K562 (cell line): ENCODE results near the gene IDUA. TPM values are rescaled to one million over a fixed set of nuclear protein-coding genes. Genes with fewer than 3 reads are reported as not detected.

Experiments used
- ESRRB ChIP-seq: fragments of 250-450 bp; sonication (Bioruptor Pico); IDR thresholded peaks from 2 replicates; pipeline ENCODE4 v1.5.0; 2020; ENCODE audit warnings: mild to moderate bottlenecking, moderate library complexity, borderline replicate concordance
- FUS ChIP-seq: fragments of 200-400 bp; formaldehyde crosslinking; optimal IDR thresholded peaks from 2 replicates; pipeline ENCODE3; 2017; ENCODE audit warnings: low read depth, low read length
- KDM1A ChIP-seq, 2 experiments: fragments of 450-650 bp; IDR thresholded peaks; 2 replicates each; pipeline ENCODE4 v1.6.1; 2016; ENCODE audit warnings: mild to moderate bottlenecking in 2 of 2
- NRF1 ChIP-seq, 2 experiments: fragments of 450-650 bp; IDR thresholded peaks in 1 of 2; conservative IDR thresholded peaks in 1 of 2; 2 replicates each; pipeline ENCODE4 v1.6.1; 2014; ENCODE audit warnings: mild to moderate bottlenecking in 2 of 2
- POLR2AphosphoS5 ChIP-seq: IDR thresholded peaks from 2 replicates; pipeline ENCODE4 v1.6.1; 2011; ENCODE audit warnings: mild to moderate bottlenecking, low read depth, low read length, moderate library complexity; ENCODE audit not compliant: control insufficient read depth, insufficient read depth
- PPARD ChIP-seq: fragments of 250-450 bp; sonication (Bioruptor Pico); IDR thresholded peaks from 2 replicates; pipeline ENCODE4 v1.8.0; 2022; ENCODE audit warnings: inconsistent platforms, mild to moderate bottlenecking, moderate library complexity
- PRMT5 ChIP-seq: sonication (generic); formaldehyde crosslinking; IDR thresholded peaks from 2 replicates; pipeline ENCODE4 v1.5.0; 2020; ENCODE audit warnings: missing genetic modification reagents
- RAD21 ChIP-seq, 2 experiments: fragments of 250-450 bp in 1 of 2; fragments of 450-650 bp in 1 of 2; sonication (Bioruptor Pico) in 1 of 2; formaldehyde crosslinking in 1 of 2; IDR thresholded peaks in 1 of 2; conservative IDR thresholded peaks in 1 of 2; 2 replicates each; pipeline versions ENCODE4 v1.4.0 to v1.8.0; 2020 to 2022; ENCODE audit warnings: mild to moderate bottlenecking in 2 of 2, moderate library complexity in 1 of 2
- RBBP5 ChIP-seq: fragments of 200-600 bp; sonication (generic); IDR thresholded peaks from 2 replicates; pipeline ENCODE4 v1.6.1; 2012; ENCODE audit warnings: borderline replicate concordance, mild to moderate bottlenecking, low read length, control low read depth, inconsistent platforms; ENCODE audit not compliant: insufficient read depth, poor library complexity, severe bottlenecking
- RBM17 ChIP-seq: fragments of 200-400 bp; formaldehyde crosslinking; IDR thresholded peaks from 2 replicates; pipeline ENCODE4 v1.6.1; 2017; ENCODE audit warnings: low read depth, mild to moderate bottlenecking, low read length, borderline replicate concordance
- RBM34 ChIP-seq: fragments of 200-400 bp; formaldehyde crosslinking; IDR thresholded peaks from 2 replicates; pipeline ENCODE4 v1.6.1; 2018; ENCODE audit warnings: low read length, borderline replicate concordance; ENCODE audit not compliant: insufficient read depth
- RFX5 ChIP-seq: IDR thresholded peaks from 2 replicates; pipeline ENCODE4 v1.6.1; 2011; ENCODE audit warnings: low read depth, mild to moderate bottlenecking, improper control_type of control experiment, low read length
- SAFB2 ChIP-seq: fragments of 200-400 bp; formaldehyde crosslinking; IDR thresholded peaks from 2 replicates; pipeline ENCODE4 v1.6.1; 2018; ENCODE audit warnings: borderline replicate concordance, low read length, low read depth, moderate library complexity; ENCODE audit not compliant: severe bottlenecking
- polyA plus RNA-seq, 8 experiments: library from polyadenylated mRNA; depleted of rRNA in 4 of 8; stranded (reverse) in 5 of 8; unstranded in 3 of 8; fragments of >200 nt; fragmentation: Nextera tagmentation in 2 of 8; fragmentation: Illumina TruSeq in 1 of 8; extraction: Ambion mirVana in 2 of 8; extraction: Trizol in 1 of 8; gene quantifications; 2 replicates each; pipeline versions ENCODE4 v1.2.1 to v1.2.3, GENCODE V29; 2011 to 2014; ENCODE audit warnings: inconsistent platforms in 1 of 8, missing spikeins in 1 of 8
- total RNA-seq, 7 experiments: library from RNA; depleted of rRNA in 6 of 7; stranded (reverse); fragments of >200 nt in 6 of 7; fragmentation: Illumina TruSeq in 2 of 7; extraction: Trizol in 2 of 7; gene quantifications; 2 replicates each; pipeline versions ENCODE4 v1.2.1 to v1.2.3, GENCODE V29; 2011 to 2021; ENCODE audit warnings: low replicate concordance in 1 of 7
- TF ChIP-seq, protein P1 (sequence below): sonication (generic); formaldehyde crosslinking; IDR thresholded peaks from 2 replicates; pipeline ENCODE4 v1.8.0; 2023; ENCODE audit warnings: missing genetic modification reagents, mild to moderate bottlenecking, borderline replicate concordance
- TF ChIP-seq, protein P2 (sequence below): sonication (generic); formaldehyde crosslinking; IDR thresholded peaks from 2 replicates; pipeline ENCODE4 v1.8.1; 2023; ENCODE audit warnings: mild to moderate bottlenecking, missing genetic modification reagents

IDUA gene
- total and polyA plus RNA-seq, 9 of the 15 experiments (the other 6 are each of a cell fraction or from before 2014, with no cell fraction given), result 0.04 to 16.1 (median 1.2) TPM

DNA sequence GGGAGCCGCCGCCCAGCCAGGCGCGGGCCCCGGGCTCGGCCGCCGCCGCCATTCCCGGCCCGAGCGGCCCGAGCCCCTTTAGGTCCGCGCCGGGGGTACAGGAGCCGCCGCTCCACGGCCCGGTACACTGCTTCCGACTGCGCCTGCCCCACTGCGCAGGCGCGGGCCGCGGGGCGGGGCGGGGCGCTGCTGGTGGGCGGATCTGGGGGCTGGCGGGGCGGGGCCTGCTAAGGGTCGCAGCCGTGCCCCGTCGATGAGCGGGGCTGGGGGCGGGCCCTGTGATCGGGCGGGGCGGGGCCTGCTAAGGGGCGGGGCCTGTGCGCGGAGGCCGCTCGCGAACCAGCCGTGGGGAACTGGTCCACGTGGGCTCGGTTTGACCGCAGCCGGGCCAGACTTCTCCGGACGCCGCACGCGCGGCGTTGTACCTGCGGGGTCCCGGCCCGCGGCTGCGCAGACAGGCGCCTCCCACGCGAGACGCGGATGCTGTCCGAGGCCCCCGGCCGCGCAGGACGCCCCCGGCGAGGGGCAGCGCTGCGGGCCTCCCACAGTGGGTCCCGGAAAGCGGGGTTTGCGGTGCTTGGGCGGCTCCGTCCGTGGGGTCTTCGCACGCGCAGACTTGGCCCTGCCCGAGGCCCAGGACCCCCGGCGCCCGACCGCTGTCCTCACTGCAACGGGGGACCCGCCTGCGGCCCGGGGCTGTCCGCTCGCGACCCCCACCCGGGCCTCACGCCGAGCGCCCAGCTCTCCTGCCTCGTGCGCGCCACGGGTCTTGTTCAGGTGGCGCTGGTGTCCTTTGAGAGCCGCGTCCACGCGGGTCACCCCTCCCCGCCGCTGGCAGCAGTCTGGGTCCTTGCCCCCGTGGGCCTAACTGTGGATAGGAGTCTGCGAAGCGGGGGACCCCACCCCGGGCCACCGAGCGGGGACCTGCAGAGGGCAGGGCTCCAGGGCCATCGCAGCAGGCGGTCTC lies 13.1 kb upstream of the IDUA start, which contains the start of gene DGKQ (continued):
- no peak for TF ChIP-seq RAD21 (CRISPR knock-in tag; conservative IDR thresholded peaks at IDR 0.05 in 1 of 2, IDR thresholded peaks at IDR 0.05 in 1 of 2)
- peak; percentile 16; the same call in 1 of the 2 replicates for TF ChIP-seq POLR2AphosphoS5
- TF ChIP-seq PRMT5 (CRISPR knock-in tag), result no peak
- TF ChIP-seq FUS, result no peak
- no peak for TF ChIP-seq RBM17
- TF ChIP-seq PPARD, result no peak
- no peak for TF ChIP-seq RFX5
- TF ChIP-seq NRF1 (conservative IDR thresholded peaks at IDR 0.05 in 1 of 2, IDR thresholded peaks at IDR 0.05 in 1 of 2), result peak; percentile 60 to 66; a peak in 3 of 4 replicates
- TF ChIP-seq SAFB2, result no peak
- TF ChIP-seq, protein P1, sequence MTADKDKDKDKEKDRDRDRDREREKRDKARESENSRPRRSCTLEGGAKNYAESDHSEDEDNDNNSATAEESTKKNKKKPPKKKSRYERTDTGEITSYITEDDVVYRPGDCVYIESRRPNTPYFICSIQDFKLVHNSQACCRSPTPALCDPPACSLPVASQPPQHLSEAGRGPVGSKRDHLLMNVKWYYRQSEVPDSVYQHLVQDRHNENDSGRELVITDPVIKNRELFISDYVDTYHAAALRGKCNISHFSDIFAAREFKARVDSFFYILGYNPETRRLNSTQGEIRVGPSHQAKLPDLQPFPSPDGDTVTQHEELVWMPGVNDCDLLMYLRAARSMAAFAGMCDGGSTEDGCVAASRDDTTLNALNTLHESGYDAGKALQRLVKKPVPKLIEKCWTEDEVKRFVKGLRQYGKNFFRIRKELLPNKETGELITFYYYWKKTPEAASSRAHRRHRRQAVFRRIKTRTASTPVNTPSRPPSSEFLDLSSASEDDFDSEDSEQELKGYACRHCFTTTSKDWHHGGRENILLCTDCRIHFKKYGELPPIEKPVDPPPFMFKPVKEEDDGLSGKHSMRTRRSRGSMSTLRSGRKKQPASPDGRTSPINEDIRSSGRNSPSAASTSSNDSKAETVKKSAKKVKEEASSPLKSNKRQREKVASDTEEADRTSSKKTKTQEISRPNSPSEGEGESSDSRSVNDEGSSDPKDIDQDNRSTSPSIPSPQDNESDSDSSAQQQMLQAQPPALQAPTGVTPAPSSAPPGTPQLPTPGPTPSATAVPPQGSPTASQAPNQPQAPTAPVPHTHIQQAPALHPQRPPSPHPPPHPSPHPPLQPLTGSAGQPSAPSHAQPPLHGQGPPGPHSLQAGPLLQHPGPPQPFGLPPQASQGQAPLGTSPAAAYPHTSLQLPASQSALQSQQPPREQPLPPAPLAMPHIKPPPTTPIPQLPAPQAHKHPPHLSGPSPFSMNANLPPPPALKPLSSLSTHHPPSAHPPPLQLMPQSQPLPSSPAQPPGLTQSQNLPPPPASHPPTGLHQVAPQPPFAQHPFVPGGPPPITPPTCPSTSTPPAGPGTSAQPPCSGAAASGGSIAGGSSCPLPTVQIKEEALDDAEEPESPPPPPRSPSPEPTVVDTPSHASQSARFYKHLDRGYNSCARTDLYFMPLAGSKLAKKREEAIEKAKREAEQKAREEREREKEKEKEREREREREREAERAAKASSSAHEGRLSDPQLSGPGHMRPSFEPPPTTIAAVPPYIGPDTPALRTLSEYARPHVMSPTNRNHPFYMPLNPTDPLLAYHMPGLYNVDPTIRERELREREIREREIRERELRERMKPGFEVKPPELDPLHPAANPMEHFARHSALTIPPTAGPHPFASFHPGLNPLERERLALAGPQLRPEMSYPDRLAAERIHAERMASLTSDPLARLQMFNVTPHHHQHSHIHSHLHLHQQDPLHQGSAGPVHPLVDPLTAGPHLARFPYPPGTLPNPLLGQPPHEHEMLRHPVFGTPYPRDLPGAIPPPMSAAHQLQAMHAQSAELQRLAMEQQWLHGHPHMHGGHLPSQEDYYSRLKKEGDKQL, result no peak
- TF ChIP-seq RBM34, result no peak
- no peak for TF ChIP-seq ESRRB (CRISPR knock-in tag)
- TF ChIP-seq RBBP5, result peak; percentile 61
- TF ChIP-seq, protein P2, sequence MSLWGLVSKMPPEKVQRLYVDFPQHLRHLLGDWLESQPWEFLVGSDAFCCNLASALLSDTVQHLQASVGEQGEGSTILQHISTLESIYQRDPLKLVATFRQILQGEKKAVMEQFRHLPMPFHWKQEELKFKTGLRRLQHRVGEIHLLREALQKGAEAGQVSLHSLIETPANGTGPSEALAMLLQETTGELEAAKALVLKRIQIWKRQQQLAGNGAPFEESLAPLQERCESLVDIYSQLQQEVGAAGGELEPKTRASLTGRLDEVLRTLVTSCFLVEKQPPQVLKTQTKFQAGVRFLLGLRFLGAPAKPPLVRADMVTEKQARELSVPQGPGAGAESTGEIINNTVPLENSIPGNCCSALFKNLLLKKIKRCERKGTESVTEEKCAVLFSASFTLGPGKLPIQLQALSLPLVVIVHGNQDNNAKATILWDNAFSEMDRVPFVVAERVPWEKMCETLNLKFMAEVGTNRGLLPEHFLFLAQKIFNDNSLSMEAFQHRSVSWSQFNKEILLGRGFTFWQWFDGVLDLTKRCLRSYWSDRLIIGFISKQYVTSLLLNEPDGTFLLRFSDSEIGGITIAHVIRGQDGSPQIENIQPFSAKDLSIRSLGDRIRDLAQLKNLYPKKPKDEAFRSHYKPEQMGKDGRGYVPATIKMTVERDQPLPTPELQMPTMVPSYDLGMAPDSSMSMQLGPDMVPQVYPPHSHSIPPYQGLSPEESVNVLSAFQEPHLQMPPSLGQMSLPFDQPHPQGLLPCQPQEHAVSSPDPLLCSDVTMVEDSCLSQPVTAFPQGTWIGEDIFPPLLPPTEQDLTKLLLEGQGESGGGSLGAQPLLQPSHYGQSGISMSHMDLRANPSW, result no peak
- no peak for TF ChIP-seq KDM1A (IDR thresholded peaks at IDR 0.05)
